Right lung (tissue), 5 donors: ENCODE data around the gene GGTLC1. TPM values are rescaled to one million over a fixed set of nuclear protein-coding genes. Genes with fewer than 3 reads are reported as not detected.
"Not testable (repeated sequence)": the region's sequence is repeated elsewhere in the genome, so short reads cannot be mapped to it uniquely, and the experiment has no call there.

Experiments used
- DNase-seq, 2 donors: peaks; one replicate each; pipeline ENCODE4 v3.0.0-alpha.2; 2013
- polyA plus RNA-seq, 5 donors: library from polyadenylated mRNA; unstranded; fragments of 120-200 nt; gene quantifications; one replicate each; pipeline versions ENCODE4 v1.2.1 to v1.2.3, GENCODE V29; 2013; ENCODE audit warnings: inconsistent platforms in 1 of 5, low replicate concordance in 1 of 5; ENCODE audit not compliant: insufficient read length in 5 of 5, insufficient read depth in 1 of 5

Gene GGTLC1
- polyA plus RNA-seq, 5 donors = 0.81 to 2.1 (median 1.7) TPM

DNA sequence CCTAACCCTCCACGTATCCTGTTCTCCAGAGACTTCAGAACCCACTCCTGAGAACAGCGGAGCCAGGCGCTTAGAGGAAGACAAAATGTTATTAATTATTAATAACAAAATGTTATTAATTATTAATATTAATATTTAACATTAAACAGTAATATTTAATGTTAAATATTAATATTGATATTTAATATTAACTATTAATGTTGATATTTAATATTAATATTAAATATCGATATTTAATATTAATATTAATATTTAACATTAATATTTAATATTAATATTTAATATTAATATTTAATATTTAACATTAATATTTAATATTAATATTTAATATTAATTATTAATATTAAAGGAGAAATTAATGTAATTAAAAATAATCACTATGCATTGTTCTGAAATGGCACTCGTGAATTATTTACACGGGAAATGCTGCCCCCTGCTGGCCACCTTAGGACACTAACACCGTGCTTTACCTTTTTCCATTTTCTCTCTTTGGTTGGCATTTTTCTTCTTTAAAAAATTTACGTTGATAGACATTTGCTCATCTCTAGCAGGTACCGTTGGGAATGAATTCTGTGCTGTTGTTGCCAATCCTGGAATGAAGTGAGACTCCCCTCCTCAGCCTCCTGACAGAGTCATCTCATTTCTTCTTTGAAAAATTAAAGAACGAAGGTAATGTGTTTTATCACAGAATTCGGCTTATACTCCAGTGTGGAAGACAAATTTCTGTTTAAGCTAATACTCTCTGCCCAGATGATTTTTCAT lies 7.5 kb upstream of the GGTLC1 start:
- peak in 1 of 2 donors; percentile 20 for DNase-seq

DNA sequence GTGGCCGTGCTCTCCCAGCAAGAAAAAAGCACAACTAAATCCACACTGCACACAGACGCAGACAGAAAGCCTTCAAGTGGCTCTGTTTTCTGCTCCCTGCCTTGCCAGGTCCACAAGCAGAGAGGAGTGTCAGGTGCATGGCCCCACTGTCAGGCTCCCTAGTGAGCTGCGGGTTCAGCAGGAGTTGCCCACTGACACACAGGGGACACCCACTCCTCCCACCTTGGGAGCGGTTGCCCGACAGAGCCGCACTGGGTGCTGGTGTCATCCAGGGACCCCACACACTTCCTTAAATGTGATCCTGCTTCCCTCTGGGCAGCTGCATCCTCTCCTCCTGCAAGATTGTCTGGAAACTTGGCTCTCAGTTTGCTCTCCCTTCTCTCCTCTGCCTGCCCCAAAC lies 6.7 kb upstream of the GGTLC1 start:
- DNase-seq = not testable (repeated sequence)

DNA sequence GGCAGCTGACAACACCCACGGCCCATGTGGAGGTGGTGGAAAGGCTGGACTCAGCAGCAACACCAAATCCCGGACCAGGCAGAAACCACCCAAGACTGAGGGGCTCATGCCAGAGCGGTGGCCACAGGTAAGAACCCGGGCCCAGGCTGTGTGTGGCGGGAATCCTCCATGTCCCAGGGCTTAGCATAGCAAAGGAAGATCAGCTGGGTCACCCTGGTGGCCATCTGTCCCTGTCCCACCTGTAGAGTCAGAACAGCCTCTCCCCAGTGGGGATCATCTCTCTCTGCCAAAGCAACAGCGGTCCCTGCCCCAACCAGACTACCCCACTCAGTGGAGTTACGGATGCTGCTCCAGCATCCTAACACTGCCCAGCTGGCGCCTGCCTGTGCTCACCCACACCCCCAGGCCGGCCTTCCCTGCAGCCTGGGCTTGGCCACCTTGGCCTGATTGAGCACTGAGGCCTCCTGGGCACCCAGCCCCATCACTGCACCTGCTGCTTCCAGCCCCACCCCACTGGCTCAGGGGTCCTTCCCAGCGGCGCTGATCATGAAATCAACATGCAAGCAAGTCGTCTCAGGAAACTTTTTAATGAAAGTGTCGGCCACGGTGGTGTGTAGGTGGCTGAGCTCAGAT lies 5.5 kb upstream of the GGTLC1 start:
- DNase-seq = not testable (repeated sequence)

DNA sequence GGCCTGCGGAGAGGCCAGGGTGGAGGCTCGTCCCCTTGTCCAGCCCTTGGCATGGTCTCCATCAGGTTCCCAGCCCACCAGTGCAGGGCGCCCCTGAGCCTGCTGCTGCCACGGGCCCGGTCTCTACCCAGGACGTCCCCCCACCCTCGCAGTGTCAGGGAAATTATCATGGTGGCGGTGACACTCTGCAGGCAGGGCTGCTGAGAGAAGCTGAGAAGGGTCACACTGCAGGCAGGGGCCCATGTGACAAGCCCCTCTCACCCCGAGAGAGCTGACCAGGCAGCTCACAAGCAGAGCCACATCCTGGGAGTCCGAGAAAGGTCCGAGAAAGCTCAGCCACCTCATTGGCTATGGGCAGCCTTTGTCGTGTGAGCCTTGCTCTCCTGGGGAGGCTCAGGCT lies 4.9 kb upstream of the GGTLC1 start:
- not testable (repeated sequence) for DNase-seq

DNA sequence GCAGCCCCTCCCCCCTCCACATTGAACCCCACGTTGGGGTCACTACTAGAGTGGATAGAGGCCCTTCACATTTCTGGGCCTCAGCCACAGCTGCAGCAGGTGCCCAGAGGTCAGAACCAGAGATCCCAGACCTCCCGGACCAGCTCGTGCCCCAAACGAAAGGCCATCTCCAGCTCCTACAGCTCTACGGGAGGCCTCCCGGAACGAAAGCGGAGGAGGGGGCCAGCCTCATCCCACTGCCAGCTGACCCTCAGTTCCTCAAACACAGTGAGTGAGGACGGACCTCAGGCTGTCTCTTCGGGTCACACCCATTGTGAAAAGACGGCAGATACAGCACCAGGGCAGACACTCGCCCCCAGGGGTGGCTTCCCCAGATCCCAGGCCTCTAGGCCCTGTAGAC lies 1.7 kb upstream of the GGTLC1 start:
- not testable (repeated sequence) for DNase-seq

DNA sequence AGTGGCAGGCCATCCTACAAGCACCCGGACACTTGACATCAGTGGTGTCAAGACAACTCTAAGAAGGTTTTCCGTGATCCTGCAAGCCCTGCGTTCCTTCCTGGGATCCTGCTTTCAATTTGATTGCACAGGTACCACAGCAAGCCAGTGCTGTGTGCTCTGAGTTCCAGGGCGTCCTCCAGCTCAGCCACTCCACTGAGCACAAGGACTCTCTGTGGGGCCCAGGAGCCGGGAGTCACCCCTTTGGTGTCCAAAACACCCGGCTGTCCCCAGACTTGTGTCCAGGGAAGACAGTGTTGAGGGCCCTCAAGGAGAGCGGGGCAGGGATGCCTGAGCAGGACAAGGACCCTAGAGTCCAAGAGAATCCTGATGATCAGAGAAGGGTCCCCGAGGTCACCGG lies 387 bp upstream of the GGTLC1 start:
- DNase-seq = not testable (repeated sequence)

DNA sequence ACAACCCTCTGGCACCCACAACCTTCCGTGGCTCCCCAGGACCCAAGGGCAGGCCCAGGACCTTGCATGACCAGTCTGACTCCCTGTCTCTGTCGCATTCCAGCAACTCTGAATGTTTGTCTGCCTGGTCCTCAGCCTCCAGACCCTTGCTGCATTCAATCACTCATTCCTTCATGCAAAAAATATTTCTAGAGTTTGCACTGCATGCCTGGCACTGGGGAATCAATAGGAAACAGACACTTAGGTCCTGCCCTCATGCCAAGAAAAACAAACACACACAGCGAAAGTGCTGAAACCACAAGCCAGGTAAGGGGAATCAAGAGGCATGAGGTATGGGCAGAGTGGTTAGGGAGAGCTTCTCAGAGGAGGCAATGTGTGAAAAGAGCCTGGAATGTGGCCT lies 1.9 kb downstream of the GGTLC1 start:
- peak in 1 of 2 donors; percentile 16 for DNase-seq

DNA sequence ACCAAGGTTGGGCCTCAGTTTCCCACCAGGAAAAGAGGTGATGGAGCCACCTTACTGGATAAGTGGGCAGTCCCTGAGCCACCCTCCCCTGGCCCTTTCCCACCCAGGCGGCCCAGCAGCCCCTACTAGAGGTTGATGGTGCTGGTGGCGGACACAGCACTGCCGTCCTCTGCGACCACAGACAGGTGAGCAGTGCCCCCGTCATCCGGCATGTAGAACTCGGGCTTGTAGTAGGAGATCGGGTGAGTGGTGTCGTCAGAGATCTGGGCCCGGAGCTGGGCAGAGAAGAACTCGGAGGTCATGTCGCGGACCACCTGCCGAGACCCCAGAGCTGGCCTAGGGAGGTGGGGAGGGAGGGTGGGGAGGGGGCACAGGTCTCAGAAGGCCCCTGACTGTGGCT lies 2.3 kb downstream of the GGTLC1 start:
- DNase-seq = not testable (repeated sequence)

DNA sequence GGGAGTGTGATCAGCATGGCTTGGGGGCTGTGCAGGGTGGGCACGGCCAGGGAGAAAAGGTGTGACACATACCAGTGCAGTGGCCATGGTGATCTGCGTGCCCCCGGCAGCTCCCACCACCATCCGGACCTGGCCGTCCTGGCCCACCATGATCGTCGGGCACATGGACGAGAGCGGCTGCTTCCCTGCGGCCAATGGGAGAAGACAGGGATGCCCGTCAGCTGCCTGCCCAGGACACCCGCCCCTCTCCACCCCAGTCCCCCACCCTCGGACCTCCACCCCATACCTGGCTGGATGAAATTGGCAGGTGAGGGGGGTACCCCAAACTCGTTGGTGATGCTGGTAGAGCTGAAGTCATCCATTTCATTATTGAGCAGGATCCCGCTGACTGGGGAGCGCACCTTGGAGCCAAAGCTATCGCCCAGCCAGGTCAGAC lies 2.8 kb downstream of the GGTLC1 start:
- DNase-seq = not testable (repeated sequence)

DNA sequence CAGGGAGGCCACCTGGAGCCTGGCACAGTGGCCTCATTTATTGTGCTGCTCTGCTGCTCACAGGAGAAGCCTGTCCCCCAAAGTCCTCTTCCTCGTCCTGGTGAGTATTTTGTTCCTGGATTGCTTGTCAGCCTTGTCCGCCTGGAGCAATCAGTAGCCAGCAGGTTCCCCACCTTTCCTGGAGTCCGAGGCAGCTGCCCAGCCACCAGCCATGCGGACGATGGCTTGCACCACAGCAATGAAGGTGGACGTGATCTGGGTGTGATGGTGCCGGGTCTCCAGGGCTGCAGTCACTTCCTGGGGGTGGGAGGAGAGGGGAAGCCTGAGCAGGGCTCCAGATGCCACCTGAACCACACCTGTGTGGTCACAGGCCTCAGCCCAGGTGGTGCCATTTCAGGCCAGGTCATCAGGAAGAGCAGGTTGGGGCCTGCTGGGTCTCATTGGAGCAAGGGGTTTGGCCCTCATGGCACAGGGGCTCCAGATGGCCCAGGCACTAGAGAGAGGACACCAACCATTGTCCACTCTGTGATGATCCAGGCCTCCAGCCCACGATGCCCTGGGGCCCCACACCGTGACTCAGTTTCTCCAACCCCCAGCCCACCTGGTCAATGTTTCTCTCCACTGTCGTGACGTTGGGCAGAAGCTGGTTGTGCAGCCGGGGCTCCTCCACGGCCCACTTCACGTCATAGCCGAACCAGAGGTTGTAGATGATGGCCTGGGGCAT lies 3.4 kb downstream of the GGTLC1 start:
- not testable (repeated sequence) for DNase-seq

DNA sequence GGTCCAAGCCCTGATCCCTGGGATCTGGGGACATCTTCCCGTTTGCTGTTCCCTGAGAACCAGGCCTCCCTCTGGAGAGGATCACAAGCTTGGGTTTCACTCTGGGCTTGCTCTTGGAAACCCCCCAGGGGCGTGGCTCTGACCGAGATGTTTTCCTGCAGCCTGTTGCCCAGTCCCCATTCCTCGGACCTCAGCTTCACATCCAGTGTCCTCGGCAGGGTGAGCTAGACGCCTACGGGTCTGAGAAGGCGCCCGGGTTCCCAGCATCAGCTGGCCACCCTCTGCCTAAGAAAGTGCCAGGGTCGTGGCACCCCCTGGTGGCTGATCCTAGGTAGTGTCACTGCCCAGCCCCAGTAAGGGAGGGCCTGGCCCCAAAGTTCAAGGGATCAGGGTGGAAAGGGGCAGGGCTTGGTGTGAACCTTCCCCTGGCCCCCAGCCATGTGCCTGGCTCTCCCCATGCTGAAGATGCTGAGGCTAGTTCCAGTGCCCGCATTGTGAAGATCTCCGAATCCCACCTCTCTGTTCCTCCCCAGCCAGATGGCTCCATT lies 4.0 kb downstream of the GGTLC1 start:
- not testable (repeated sequence) for DNase-seq

DNA sequence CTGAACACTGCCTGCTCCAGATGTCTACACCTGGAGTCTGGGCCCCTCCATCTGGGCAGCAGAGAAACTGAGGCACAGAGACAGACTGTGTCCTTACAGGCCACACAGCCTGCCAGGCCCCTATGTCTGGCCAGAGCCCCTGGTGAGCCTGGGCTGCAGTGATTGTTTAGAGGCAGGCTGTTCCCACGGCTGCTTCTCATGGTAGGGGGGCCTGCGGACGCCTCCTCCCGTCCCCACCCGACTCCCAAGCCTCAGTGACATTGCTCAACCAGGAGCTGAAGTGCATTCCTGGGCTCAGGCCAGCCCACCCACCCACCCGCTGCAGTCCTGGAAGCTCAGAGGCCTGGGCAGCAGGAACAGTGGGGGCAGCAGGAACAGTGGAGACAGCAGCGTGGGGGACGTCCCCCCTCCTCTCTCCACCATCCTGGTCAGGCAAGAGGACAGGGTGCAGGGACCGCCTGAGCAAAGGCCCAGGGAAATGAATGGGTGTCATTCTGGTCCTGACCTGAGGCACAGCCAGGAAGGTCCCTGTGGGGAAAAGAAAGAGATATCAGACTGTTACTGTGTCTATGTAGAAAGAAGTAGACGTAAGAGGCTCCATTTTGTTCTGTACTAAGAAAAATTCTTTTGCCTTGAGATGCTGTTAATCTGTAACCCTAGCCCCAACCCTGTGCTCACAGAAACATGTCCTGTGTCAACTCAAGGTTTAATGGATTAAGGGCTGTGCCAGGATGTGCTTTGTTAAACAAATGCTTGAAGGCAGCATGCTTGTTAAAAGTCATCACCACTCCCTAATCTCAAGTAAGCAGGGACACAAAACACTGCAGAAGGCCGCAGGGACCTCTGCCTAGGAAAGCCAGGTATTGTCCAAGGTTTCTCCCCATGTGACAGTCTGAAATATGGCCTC lies 6.2 kb downstream of the GGTLC1 start:
- DNase-seq = peak; percentile 29 to 35

DNA sequence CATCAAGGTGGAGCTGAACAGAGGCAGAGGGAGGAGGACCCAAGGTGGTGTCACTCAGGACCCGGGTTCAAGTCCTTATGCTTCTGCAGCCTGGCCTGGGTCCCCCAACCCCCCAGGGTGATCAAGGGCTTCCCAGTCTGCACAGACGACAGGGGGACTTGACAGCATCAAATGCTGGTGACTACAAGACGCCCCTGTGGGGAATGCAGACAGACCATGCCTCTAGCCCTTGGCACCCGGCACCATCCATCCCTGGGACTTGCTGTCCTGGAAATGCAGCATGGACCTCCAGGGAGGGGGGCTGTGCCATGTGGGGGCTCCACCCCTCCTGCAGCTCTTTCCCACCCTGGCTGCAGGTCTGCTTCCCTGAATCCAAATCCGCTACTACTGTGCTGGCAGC lies 7.1 kb downstream of the GGTLC1 start:
- not testable (repeated sequence) for DNase-seq

DNA sequence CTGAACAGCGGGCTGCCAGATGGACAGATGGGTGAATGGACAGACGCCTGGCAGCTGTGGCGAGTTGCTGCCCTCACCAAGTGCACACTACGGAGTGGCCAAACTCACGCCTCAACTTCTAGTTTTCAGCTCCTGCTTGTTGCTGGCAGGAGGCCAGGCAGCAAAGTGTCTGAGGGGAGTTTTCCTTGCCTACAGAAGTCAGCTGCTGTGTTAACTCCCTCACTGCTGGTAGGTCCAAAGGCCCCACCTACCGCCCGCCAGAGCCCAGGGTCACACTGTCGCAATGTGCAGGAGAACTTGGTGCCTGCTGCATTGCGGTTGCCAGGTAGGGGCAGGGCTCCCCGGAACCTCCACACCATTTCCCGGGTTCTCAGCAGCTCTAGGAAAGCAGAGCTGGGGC lies 7.6 kb downstream of the GGTLC1 start:
- DNase-seq = peak; percentile 18 to 56

DNA sequence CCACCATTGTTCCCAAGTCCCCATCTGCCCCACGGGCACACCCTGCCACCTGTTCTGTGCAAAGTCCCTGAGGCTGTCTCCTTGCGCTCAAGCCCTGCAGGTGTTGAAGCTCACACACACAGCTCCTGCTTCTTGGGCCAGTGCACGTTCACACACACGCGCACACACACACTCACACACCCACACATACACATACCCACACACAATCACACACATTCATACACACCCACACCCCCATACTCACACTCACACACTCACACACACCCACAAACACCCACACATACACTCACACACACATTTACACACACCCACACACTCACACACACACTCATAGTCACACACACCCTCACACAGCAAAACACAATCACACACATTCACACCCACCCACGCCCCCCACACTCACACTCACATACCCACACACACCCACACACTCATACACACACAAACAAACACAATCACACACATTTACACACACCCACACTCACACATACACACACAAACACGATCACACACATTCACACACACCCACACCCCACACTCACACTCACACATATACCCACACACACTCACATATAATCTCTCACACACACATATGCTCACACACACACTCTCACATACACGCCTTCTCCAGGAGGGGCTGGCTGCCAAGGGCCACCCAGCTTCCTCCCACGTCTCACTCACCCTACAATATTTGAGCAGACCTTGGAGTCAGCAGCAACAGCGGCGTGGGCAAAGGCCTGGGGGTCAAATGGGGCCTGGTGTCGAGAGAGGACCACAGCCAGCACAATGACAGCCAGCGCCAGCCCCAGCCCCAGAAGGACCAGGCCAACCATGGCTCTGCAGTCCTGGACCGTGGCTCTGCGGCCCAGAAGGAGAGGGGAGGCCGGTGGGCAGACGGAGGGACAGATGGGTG lies 8.4 kb downstream of the GGTLC1 start:
- DNase-seq = peak in 1 of 2 donors; percentile 5

DNA sequence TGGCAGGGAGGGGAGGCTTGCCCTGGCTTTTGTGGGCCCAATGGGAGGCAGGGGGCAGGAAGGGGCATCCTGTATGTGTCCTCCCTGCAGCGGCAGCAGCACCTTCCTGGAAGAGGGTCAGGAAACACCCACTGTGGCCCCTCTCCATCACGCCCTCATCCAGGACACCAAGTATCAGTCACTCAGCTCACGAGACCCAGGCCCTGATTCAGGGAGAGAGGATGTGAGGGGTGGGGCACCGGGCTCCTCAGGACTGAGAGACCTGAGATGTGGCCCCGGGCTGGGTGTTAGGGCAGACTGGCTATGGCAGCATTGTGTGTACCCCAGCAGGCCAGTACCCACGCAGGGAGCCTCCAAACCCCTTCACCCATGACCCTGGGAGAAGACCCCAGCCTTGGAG lies 9.2 kb downstream of the GGTLC1 start:
- not testable (repeated sequence) for DNase-seq

DNA sequence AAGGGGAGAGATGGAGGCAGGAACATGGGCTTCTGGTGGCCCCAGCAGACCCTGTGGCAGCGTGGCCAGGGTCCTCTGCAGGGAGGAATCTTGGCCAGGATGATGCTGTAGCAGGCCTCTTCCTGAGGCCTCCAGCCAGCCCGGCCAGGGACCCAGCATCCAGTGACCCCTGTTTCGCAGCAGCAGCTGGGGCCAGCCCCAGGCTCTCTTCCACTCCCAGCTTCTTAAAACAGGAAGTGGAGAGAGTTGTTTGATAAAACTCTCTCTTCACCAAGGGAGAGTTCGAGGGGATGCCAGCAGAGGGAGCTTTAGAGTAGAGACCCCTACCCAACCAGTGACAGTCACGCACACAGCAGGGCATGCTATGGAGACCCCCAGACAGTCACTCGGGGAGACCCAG lies 10.1 kb downstream of the GGTLC1 start:
- DNase-seq = not testable (repeated sequence)

DNA sequence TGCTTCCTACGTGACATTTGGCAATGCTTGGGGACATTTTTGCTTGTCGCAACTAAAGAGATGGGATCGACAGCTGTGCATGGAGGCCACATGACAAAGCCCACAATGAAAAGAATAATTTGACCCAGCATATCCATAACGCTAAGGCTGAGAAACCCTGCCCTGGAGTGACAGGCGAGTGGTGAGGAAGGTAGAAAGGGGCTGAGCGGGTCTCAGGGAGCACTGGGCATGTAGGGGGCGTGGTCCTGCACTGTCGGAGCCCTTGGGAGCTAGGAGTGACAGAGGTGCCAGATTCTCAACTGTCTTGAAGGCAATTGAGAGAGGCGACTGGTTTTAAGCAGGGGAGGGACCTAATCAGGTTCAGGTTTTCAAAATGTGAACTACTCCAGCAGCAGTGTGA lies 13.6 kb downstream of the GGTLC1 start:
- no peak for DNase-seq

DNA sequence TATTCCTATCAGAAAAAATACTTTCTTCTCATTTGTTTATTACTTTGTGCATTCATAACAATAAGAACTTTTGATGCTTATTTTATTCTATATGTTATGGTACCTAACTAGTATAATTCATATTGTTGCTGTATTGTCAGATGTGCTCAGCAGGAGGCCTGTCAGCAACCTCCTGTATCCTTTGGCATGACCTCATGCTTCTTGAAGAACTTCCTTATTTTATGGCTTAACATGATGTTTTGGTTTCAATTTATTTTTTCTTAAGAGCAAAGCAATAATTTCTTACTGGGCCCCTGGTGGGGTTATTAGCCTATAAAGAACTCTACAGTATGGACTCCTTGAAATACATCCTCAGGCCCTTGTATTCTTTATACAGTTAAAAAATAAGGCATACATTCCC lies 17.3 kb downstream of the GGTLC1 start:
- DNase-seq = no peak

DNA sequence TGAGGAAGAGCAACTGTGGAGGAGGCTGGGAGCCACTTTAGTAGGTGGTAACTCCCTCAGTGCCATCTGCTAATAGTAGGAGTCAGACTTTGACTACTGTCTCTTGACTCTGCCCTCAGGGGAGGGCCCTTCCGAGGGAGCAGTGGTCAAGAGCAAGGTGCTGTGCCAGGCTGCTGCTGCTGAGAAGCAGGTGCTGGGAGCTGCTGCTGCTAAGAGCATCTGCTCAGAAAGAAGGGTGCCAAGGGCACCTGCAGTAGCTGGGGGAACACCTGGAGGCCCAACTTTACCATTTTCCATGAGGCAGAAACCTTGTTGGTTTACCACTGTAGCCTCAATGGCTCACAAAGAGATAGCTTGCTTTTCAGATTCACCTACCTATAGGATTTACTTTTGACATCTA lies 18.5 kb downstream of the GGTLC1 start:
- DNase-seq = no peak
